H9 (cell line): Measurements from ENCODE around the gene PCDHB8. TPM values are rescaled to one million over a fixed set of nuclear protein-coding genes. Genes with fewer than 3 reads are reported as not detected.
"Not testable (repeated sequence)": the region's sequence is repeated elsewhere in the genome, so short reads cannot be mapped to it uniquely, and the experiment has no call there.

ENCODE experiments used
- DNase-seq: peaks from one replicate; pipeline ENCODE4 v3.0.0-alpha.2; 2017
- H2AFZ ChIP-seq: one replicate; pipeline ENCODE4 v1.6.1; 2013; ENCODE audit warnings: mild to moderate bottlenecking, low read length, control low read depth, moderate library complexity
- H2AK5ac ChIP-seq: 2 replicates; pipeline ENCODE4 v1.6.1; 2013; ENCODE audit warnings: low read length, control low read depth, mixed read lengths; ENCODE audit not compliant: insufficient read length
- H2BK120ac ChIP-seq: one replicate; pipeline ENCODE4 v1.6.1; 2013; ENCODE audit warnings: low read depth, mild to moderate bottlenecking, low read length, control low read depth, inconsistent platforms; ENCODE audit not compliant: poor library complexity, severe bottlenecking
- H2BK12ac ChIP-seq: 2 replicates; pipeline ENCODE4 v1.6.1; 2013; ENCODE audit warnings: low read length, control low read depth, mixed read lengths, low read depth; ENCODE audit not compliant: insufficient read length
- H2BK15ac ChIP-seq: 2 replicates; pipeline ENCODE4 v1.6.1; 2013; ENCODE audit warnings: low read depth, low read length, control low read depth
- H2BK20ac ChIP-seq: one replicate; pipeline ENCODE4 v1.6.1; 2013; ENCODE audit warnings: low read depth, mild to moderate bottlenecking, low read length, control low read depth, inconsistent platforms; ENCODE audit not compliant: poor library complexity, severe bottlenecking
- H2BK5ac ChIP-seq: 2 replicates; pipeline ENCODE4 v1.6.1; 2013; ENCODE audit warnings: low read length, control low read depth, mixed read lengths; ENCODE audit not compliant: insufficient read length
- H3K14ac ChIP-seq: 2 replicates; pipeline ENCODE4 v1.6.1; 2013; ENCODE audit warnings: low read length, control low read depth; ENCODE audit not compliant: insufficient read depth
- H3K18ac ChIP-seq: 2 replicates; pipeline ENCODE4 v1.6.1; 2013; ENCODE audit warnings: low read depth, mild to moderate bottlenecking, mixed read lengths, low read length, control low read depth; ENCODE audit not compliant: insufficient read length
- H3K23ac ChIP-seq: 2 replicates; pipeline ENCODE4 v1.6.1; 2013; ENCODE audit warnings: low read length, control low read depth, mixed read lengths, low read depth; ENCODE audit not compliant: insufficient read length
- H3K23me2 ChIP-seq: 2 replicates; pipeline ENCODE4 v1.6.1; 2013; ENCODE audit warnings: low read depth, mild to moderate bottlenecking, mixed read lengths, low read length, control low read depth; ENCODE audit not compliant: insufficient read length, poor library complexity, severe bottlenecking
- H3K27ac ChIP-seq: 2 replicates; pipeline ENCODE4 v1.5.1; 2013; ENCODE audit warnings: low read length, control low read depth, mixed read lengths, low read depth; ENCODE audit not compliant: insufficient read length
- H3K27me3 ChIP-seq: 2 replicates; pipeline ENCODE4 v1.6.1; 2013; ENCODE audit warnings: low read length, control low read depth, inconsistent platforms; ENCODE audit not compliant: insufficient read depth
- H3K4ac ChIP-seq: 2 replicates; pipeline ENCODE4 v1.6.1; 2013; ENCODE audit warnings: low read depth, mild to moderate bottlenecking, control low read depth, inconsistent platforms, low read length, moderate library complexity
- H3K4me1 ChIP-seq: 2 replicates; pipeline ENCODE4 v1.6.1; 2013; ENCODE audit warnings: low read length, control low read depth, inconsistent platforms; ENCODE audit not compliant: insufficient read depth
- H3K4me2 ChIP-seq: 2 replicates; pipeline ENCODE4 v1.6.1; 2013; ENCODE audit warnings: low read length, control low read depth, mixed read lengths; ENCODE audit not compliant: insufficient read length, insufficient read depth
- H3K56ac ChIP-seq: 2 replicates; pipeline ENCODE4 v1.6.1; 2013; ENCODE audit warnings: low read depth, mild to moderate bottlenecking, mixed read lengths, low read length, control low read depth; ENCODE audit not compliant: insufficient read length
- H3K79me1 ChIP-seq: 2 replicates; pipeline ENCODE4 v1.6.1; 2013; ENCODE audit warnings: low read depth, mild to moderate bottlenecking, moderate library complexity, low read length, control low read depth, inconsistent platforms; ENCODE audit not compliant: insufficient read depth, poor library complexity, severe bottlenecking
- H3K79me2 ChIP-seq: 2 replicates; pipeline ENCODE4 v1.6.1; 2013; ENCODE audit warnings: low read length, control low read depth, inconsistent platforms; ENCODE audit not compliant: insufficient read depth
- H3K9ac ChIP-seq: 2 replicates; pipeline ENCODE4 v1.6.1; 2013; ENCODE audit warnings: low read length, control low read depth, mixed read lengths; ENCODE audit not compliant: insufficient read length; ENCODE audit errors: extremely low read depth
- H3K9me3 ChIP-seq: one replicate; pipeline ENCODE4 v1.6.1; 2013; ENCODE audit warnings: low read depth, low read length, inconsistent platforms; ENCODE audit not compliant: control insufficient read depth
- H3T11ph ChIP-seq: one replicate; pipeline ENCODE4 v1.6.1; 2013; ENCODE audit warnings: mild to moderate bottlenecking, low read length, control low read depth, inconsistent platforms
- H4K20me1 ChIP-seq: one replicate; pipeline ENCODE4 v1.6.1; 2013; ENCODE audit not compliant: control insufficient read depth, insufficient read length, insufficient read depth
- H4K5ac ChIP-seq: 2 replicates; pipeline ENCODE4 v1.6.1; 2013; ENCODE audit warnings: low read depth, mild to moderate bottlenecking, mixed read lengths, low read length, control low read depth; ENCODE audit not compliant: insufficient read length
- H4K8ac ChIP-seq: replicated peaks from 2 replicates; pipeline ENCODE4 v1.6.1; 2013; ENCODE audit warnings: low read length, control low read depth, mixed read lengths, low read depth; ENCODE audit not compliant: insufficient read length
- H4K91ac ChIP-seq: 2 replicates; pipeline ENCODE4 v1.6.1; 2013; ENCODE audit warnings: low read depth, mild to moderate bottlenecking, moderate library complexity, mixed read lengths, low read length, control low read depth; ENCODE audit not compliant: insufficient read length
- H3K27ac Mint-ChIP-seq, 3 experiments: 2 replicates in 2 of 3; 3 replicates in 1 of 3; pipeline ENCODE4 v1.8.0; 2020 to 2021; ENCODE audit warnings: mixed read lengths in 3 of 3, mild to moderate bottlenecking in 1 of 3, moderate library complexity in 1 of 3
- H3K27me3 Mint-ChIP-seq: 2 replicates; pipeline ENCODE4 v1.8.0; 2021; ENCODE audit warnings: low read depth, mild to moderate bottlenecking, moderate library complexity, mixed read lengths
- H3K36me3 Mint-ChIP-seq, 3 experiments: 2 replicates in 2 of 3; 3 replicates in 1 of 3; pipeline ENCODE4 v1.8.0; 2020 to 2021; ENCODE audit warnings: low read depth in 3 of 3, mixed read lengths in 3 of 3; ENCODE audit not compliant: insufficient read depth in 1 of 3
- H3K4me1 Mint-ChIP-seq, 2 experiments: 2 replicates each; pipeline ENCODE4 v1.8.0; 2020; ENCODE audit warnings: mixed read lengths in 2 of 2
- H3K4me3 Mint-ChIP-seq, 2 experiments: 2 replicates in 1 of 2; 3 replicates in 1 of 2; pipeline ENCODE4 v1.8.0; 2020 to 2021; ENCODE audit warnings: mild to moderate bottlenecking in 2 of 2, mixed read lengths in 2 of 2, moderate library complexity in 1 of 2
- H3K9me3 Mint-ChIP-seq, 2 experiments: 2 replicates in 1 of 2; 3 replicates in 1 of 2; pipeline ENCODE4 v1.8.0; 2020; ENCODE audit warnings: mild to moderate bottlenecking in 2 of 2, mixed read lengths in 2 of 2, moderate library complexity in 1 of 2
- WGBS: extraction: QIAGEN DNeasy Blood & Tissue Kit; methylation state at CpG from one replicate; pipeline ENCODE4 v1.1.7; 2013; ENCODE audit warnings: missing lambda C conversion rate, low lambda C conversion rate, mixed read lengths; ENCODE audit not compliant: insufficient read length; ENCODE audit errors: extremely low coverage; 5-methylcytosine and 5-hydroxymethylcytosine counted together
- total RNA-seq: library from RNA; stranded (reverse); gene quantifications from 2 replicates; pipeline ENCODE4 v1.2.1, GENCODE V29; 2021

PCDHB8 gene
- total RNA-seq, 1 experiment from 2014 or later = 0.57 TPM

- H3K4me3 Mint-ChIP-seq = not testable (repeated sequence)
These were observed 33.3 kb downstream of the PCDHB8 start for GRCh38 chr5:141210849-141211248.

More at GRCh38 chr5:141210849-141211248, 33.3 kb downstream of the PCDHB8 start:
- Mint-ChIP-seq H3K9me3 (peaks cover 25 to 31% of the 10 kb centered on the region in 2 experiments), H3K36me3 (peaks cover 11 to 23% (median 16%) of the 10 kb centered on the region in 3 experiments), H3K27me3 (peaks cover 16% of the 10 kb centered on the region), H3K4me1 (peaks cover 4 to 14% of the 10 kb centered on the region in 2 experiments; a peak in 3 of 4 replicates)
- H3K4ac ChIP-seq, H2BK12ac ChIP-seq, H2AFZ ChIP-seq, H3K27me3 ChIP-seq, H2BK120ac ChIP-seq, H4K5ac ChIP-seq, H3K27ac Mint-ChIP-seq, H2AK5ac ChIP-seq, H3K79me1 ChIP-seq, H4K20me1 ChIP-seq, H3K14ac ChIP-seq, H3K23ac ChIP-seq, H3K79me2 ChIP-seq, H4K8ac ChIP-seq, H3K27ac ChIP-seq, H3T11ph ChIP-seq, H2BK15ac ChIP-seq, H3K9ac ChIP-seq, H3K4me2 ChIP-seq, H3K18ac ChIP-seq, DNase-seq, H2BK20ac ChIP-seq, H3K56ac ChIP-seq, H4K91ac ChIP-seq, H2BK5ac ChIP-seq, H3K23me2 ChIP-seq, H3K4me1 ChIP-seq, H3K9me3 ChIP-seq: not testable (repeated sequence)
- no CpG with 5 or more reads among the region's 27 CpGs for WGBS
